GM12878 (cell line): Measurements from ENCODE around the gene SYMPK. TPM values are rescaled to one million over a fixed set of nuclear protein-coding genes. Genes with fewer than 3 reads are reported as not detected.

Source experiments
- BACH1 ChIP-seq: fragments of 450-650 bp; IDR thresholded peaks from 2 replicates; pipeline ENCODE4 v1.6.1; 2017; ENCODE audit warnings: mild to moderate bottlenecking, borderline replicate concordance
- BHLHE40 ChIP-seq, 2 experiments: fragments of 450-650 bp in 1 of 2; IDR thresholded peaks; 2 replicates each; pipeline ENCODE4 v1.6.1; 2011 to 2017; ENCODE audit warnings: low read depth in 2 of 2, borderline replicate concordance in 1 of 2, improper control_type of control experiment in 1 of 2, low read length in 1 of 2, mild to moderate bottlenecking in 1 of 2
- EED ChIP-seq: sonication (generic); IDR thresholded peaks from 2 replicates; pipeline ENCODE4 v1.6.1; 2016; ENCODE audit warnings: antibody characterized with exemption, low read depth
- FOXM1 ChIP-seq: IDR thresholded peaks from 2 replicates; pipeline ENCODE4 v1.6.1; 2012; ENCODE audit warnings: low read depth, mild to moderate bottlenecking, inconsistent platforms, low read length, moderate library complexity
- GABPA ChIP-seq: IDR thresholded peaks from 2 replicates; pipeline ENCODE4 v1.6.1; 2014; ENCODE audit warnings: antibody characterized with exemption, low read depth, mild to moderate bottlenecking, inconsistent platforms
- JUNB ChIP-seq: IDR thresholded peaks from 2 replicates; pipeline ENCODE4 v1.6.1; 2016; ENCODE audit warnings: antibody characterized with exemption, mild to moderate bottlenecking
- KDM1A ChIP-seq: fragments of 200-600 bp; sonication (generic); IDR thresholded peaks from 2 replicates; pipeline ENCODE4 v1.6.1; 2016; ENCODE audit warnings: borderline replicate concordance
- KLF5 ChIP-seq: fragments of 450-650 bp; IDR thresholded peaks from 2 replicates; pipeline ENCODE4 v1.6.1; 2014; ENCODE audit warnings: mild to moderate bottlenecking; ENCODE audit not compliant: partially characterized antibody
- LARP7 ChIP-seq: fragments of 450-650 bp; IDR thresholded peaks from 2 replicates; pipeline ENCODE4 v1.6.1; 2017; ENCODE audit warnings: mild to moderate bottlenecking
- MEF2A ChIP-seq: IDR thresholded peaks from 2 replicates; pipeline ENCODE4 v1.6.1; 2011; ENCODE audit warnings: low read depth, mild to moderate bottlenecking, low read length, moderate library complexity; ENCODE audit not compliant: insufficient read depth
- NRF1 ChIP-seq: conservative IDR thresholded peaks from 2 replicates; pipeline ENCODE4 v1.6.1; 2011; ENCODE audit warnings: mild to moderate bottlenecking, low read depth, low read length, improper control_type of control experiment
- RCOR1 ChIP-seq: conservative IDR thresholded peaks from 2 replicates; pipeline ENCODE4 v1.6.1; 2012; ENCODE audit warnings: low read depth, low read length, improper control_type of control experiment
- SREBF1 ChIP-seq: IDR thresholded peaks from 2 replicates; pipeline ENCODE4 v1.6.1; 2012; ENCODE audit warnings: mild to moderate bottlenecking, low read length
- TAF1 ChIP-seq: IDR thresholded peaks from 2 replicates; pipeline ENCODE4 v1.6.1; 2011; ENCODE audit warnings: mild to moderate bottlenecking, low read depth, low read length, borderline replicate concordance
- WRNIP1 ChIP-seq: IDR thresholded peaks from 2 replicates; pipeline ENCODE4 v1.6.1; 2011; ENCODE audit warnings: low read depth, low read length, improper control_type of control experiment, borderline replicate concordance
- ZNF274 ChIP-seq: IDR thresholded peaks from one replicate; pipeline ENCODE4 v1.8.0; 2011; ENCODE audit not compliant: insufficient read length, insufficient read depth
- ZNF384 ChIP-seq: IDR thresholded peaks from 2 replicates; pipeline ENCODE4 v1.6.1; 2012; ENCODE audit warnings: low read depth, mild to moderate bottlenecking, low read length, improper control_type of control experiment, borderline replicate concordance
- polyA plus RNA-seq, 11 experiments: library from polyadenylated mRNA; depleted of rRNA in 4 of 11; unstranded in 6 of 11; stranded (reverse) in 5 of 11; fragments of >200 nt; fragmentation: Nextera tagmentation in 4 of 11; fragmentation: Illumina TruSeq in 1 of 11; extraction: Ambion mirVana in 4 of 11; extraction: Trizol in 1 of 11; gene quantifications; 1 replicate in 1 of 11; 2 replicates in 10 of 11; pipeline versions ENCODE4 v1.2.1 to v1.2.3, GENCODE V29; 2011 to 2016; ENCODE audit warnings: inconsistent platforms in 2 of 11, missing spikeins in 2 of 11, low read depth in 1 of 11
- total RNA-seq, 4 experiments: library from RNA; depleted of rRNA in 3 of 4; stranded (reverse); fragments of >200 nt in 3 of 4; fragmentation: Illumina TruSeq in 1 of 4; extraction: Trizol in 1 of 4; gene quantifications; 2 replicates each; pipeline versions ENCODE4 v1.2.1 to v1.2.3, GENCODE V29; 2013 to 2021
- TF ChIP-seq, protein P1 (sequence below): IDR thresholded peaks from 2 replicates; pipeline ENCODE4 v1.6.1; 2012; ENCODE audit warnings: improper control_type of control experiment, low read depth, low read length; ENCODE audit not compliant: insufficient replicate concordance
- TF ChIP-seq, protein P2 (sequence below): fragments of 450-650 bp; formaldehyde crosslinking; IDR thresholded peaks from 2 replicates; pipeline ENCODE4 v1.4.0; 2020; ENCODE audit warnings: mild to moderate bottlenecking, moderate library complexity
- TF ChIP-seq, protein P3 (sequence below): IDR thresholded peaks from 2 replicates; pipeline ENCODE4 v1.6.1; 2011; ENCODE audit warnings: mild to moderate bottlenecking, low read depth, low read length, moderate library complexity; ENCODE audit not compliant: insufficient replicate concordance

SYMPK gene
- total and polyA plus RNA-seq, 10 of the 15 experiments (the other 5 are each of a cell fraction or from before 2014, with no cell fraction given), result 0.49 to 109 (median 42.5) TPM

DNA sequence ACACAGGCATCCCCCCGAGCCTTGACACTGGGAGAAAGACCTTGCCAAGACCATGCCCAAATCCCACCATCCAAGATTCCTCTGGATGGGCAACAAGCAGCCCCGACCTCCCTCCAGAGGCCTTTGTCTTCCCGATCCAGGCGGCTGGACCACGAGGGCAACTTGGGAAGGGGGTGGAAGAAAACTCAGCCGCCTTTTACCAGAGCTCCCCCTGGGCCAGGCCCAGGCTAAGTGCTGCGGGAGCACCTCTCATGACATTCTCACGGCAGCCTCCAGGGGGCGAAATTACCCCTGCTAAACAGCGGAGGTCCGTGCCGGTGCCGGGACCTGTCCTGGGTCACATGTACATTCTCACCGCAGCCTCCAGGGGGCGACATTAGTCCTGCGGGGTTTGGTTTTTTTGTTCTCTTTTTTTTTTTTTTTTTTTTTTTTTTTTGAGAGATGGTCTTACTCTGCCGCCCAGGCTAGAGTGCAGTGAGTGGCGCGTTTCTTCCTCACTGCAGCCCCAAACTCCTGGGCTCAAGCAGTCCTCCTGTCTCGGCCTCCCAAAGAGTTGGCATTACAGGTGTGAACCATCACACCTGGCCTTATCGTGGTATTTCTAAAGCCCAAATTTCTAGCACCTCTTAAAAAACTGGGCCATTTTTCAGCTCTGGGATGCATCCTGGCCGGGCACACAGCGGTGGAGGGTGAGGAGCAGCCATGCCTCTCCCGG lies 45.8 kb downstream of the SYMPK start (continued):
- TF ChIP-seq KLF5 (no peak), TAF1 (no peak), RCOR1 (0 out of 2 replicates have a peak, but pooled peaks have one; percentile 78), BACH1 (no peak; the same call in 1 of the 2 replicates), NRF1 (no peak), FOXM1 (peak; percentile 72), EED (no peak), SREBF1 (no peak), ZNF274 (no peak), MEF2A (0 out of 2 replicates have a peak, but pooled peaks have one; percentile 35), LARP7 (no peak), BHLHE40 (IDR thresholded peaks at IDR 0.05; ENCODE audit: borderline replicate concordance in 1 of 2, low read depth in 2 of 2, low read length in 1 of 2) (peak; percentile 83 to 86), KDM1A (no peak), GABPA (no peak), WRNIP1 (peak; percentile 75; the same call in 1 of the 2 replicates), JUNB (no peak), ZNF384 (peak; percentile 100)
- TF ChIP-seq, protein P1, sequence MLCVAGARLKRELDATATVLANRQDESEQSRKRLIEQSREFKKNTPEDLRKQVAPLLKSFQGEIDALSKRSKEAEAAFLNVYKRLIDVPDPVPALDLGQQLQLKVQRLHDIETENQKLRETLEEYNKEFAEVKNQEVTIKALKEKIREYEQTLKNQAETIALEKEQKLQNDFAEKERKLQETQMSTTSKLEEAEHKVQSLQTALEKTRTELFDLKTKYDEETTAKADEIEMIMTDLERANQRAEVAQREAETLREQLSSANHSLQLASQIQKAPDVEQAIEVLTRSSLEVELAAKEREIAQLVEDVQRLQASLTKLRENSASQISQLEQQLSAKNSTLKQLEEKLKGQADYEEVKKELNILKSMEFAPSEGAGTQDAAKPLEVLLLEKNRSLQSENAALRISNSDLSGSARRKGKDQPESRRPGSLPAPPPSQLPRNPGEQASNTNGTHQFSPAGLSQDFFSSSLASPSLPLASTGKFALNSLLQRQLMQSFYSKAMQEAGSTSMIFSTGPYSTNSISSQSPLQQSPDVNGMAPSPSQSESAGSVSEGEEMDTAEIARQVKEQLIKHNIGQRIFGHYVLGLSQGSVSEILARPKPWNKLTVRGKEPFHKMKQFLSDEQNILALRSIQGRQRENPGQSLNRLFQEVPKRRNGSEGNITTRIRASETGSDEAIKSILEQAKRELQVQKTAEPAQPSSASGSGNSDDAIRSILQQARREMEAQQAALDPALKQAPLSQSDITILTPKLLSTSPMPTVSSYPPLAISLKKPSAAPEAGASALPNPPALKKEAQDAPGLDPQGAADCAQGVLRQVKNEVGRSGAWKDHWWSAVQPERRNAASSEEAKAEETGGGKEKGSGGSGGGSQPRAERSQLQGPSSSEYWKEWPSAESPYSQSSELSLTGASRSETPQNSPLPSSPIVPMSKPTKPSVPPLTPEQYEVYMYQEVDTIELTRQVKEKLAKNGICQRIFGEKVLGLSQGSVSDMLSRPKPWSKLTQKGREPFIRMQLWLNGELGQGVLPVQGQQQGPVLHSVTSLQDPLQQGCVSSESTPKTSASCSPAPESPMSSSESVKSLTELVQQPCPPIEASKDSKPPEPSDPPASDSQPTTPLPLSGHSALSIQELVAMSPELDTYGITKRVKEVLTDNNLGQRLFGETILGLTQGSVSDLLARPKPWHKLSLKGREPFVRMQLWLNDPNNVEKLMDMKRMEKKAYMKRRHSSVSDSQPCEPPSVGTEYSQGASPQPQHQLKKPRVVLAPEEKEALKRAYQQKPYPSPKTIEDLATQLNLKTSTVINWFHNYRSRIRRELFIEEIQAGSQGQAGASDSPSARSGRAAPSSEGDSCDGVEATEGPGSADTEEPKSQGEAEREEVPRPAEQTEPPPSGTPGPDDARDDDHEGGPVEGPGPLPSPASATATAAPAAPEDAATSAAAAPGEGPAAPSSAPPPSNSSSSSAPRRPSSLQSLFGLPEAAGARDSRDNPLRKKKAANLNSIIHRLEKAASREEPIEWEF, result no peak
- TF ChIP-seq, protein P2, sequence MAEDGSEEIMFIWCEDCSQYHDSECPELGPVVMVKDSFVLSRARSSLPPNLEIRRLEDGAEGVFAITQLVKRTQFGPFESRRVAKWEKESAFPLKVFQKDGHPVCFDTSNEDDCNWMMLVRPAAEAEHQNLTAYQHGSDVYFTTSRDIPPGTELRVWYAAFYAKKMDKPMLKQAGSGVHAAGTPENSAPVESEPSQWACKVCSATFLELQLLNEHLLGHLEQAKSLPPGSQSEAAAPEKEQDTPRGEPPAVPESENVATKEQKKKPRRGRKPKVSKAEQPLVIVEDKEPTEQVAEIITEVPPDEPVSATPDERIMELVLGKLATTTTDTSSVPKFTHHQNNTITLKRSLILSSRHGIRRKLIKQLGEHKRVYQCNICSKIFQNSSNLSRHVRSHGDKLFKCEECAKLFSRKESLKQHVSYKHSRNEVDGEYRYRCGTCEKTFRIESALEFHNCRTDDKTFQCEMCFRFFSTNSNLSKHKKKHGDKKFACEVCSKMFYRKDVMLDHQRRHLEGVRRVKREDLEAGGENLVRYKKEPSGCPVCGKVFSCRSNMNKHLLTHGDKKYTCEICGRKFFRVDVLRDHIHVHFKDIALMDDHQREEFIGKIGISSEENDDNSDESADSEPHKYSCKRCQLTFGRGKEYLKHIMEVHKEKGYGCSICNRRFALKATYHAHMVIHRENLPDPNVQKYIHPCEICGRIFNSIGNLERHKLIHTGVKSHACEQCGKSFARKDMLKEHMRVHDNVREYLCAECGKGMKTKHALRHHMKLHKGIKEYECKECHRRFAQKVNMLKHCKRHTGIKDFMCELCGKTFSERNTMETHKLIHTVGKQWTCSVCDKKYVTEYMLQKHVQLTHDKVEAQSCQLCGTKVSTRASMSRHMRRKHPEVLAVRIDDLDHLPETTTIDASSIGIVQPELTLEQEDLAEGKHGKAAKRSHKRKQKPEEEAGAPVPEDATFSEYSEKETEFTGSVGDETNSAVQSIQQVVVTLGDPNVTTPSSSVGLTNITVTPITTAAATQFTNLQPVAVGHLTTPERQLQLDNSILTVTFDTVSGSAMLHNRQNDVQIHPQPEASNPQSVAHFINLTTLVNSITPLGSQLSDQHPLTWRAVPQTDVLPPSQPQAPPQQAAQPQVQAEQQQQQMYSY (CRISPR knock-in tag), result no peak
- TF ChIP-seq, protein P3, sequence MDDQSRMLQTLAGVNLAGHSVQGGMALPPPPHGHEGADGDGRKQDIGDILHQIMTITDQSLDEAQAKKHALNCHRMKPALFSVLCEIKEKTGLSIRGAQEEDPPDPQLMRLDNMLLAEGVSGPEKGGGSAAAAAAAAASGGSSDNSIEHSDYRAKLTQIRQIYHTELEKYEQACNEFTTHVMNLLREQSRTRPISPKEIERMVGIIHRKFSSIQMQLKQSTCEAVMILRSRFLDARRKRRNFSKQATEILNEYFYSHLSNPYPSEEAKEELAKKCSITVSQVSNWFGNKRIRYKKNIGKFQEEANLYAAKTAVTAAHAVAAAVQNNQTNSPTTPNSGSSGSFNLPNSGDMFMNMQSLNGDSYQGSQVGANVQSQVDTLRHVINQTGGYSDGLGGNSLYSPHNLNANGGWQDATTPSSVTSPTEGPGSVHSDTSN, result peak; percentile 6
